ENCODE measurements around the gene CNEP1R1. TPM values are rescaled to one million over a fixed set of nuclear protein-coding genes. Genes with fewer than 3 reads are reported as not detected.

Gene CNEP1R1
- 15.3 and 18.5 TPM in 2 replicates for total RNA-seq (2021)
- long read RNA-seq, transcript CNEP1R1-202 (6 exons, 2,117 nt), result major isoform, 83 of 98 reads
- long read RNA-seq, partial matches to known transcripts, result 2 of 98 reads
- long read RNA-seq, other reads (novel, unspliced or antisense), result 3 of 98 reads

GRCh38 chr16:50024684-50025536, at the start of gene CNEP1R1:
Gene CNEP1R1, plus strand, starts transcription at chr16:50025225. Its CDS starts 91 bp downstream, at chr16:50025316.
- no CpG with 5 or more reads among the region's 65 CpGs for WGBS (ENCODE audit: extremely low coverage, insufficient read length, low lambda C conversion rate)
- H3K27ac ChIP-seq (ENCODE audit: insufficient read length, low read depth, low read length), result no peak within 1 kb of the TSS
- H3K27ac Mint-ChIP-seq, result peak within 1 kb of the TSS in 2 of 3 experiments; percentile 40 to 83; a peak in 3 of 7 replicates

More at GRCh38 chr16:50024684-50025536, at the start of gene CNEP1R1:
- no peaks in the 10 kb centered on the region for H3K27me3 ChIP-seq (ENCODE audit: insufficient read depth, low read length)
- no peaks in the 10 kb centered on the region for H4K20me1 ChIP-seq (ENCODE audit: control insufficient read depth, insufficient read depth, insufficient read length)
- H3K79me1 ChIP-seq (ENCODE audit: insufficient read depth, low read depth, low read length, poor library complexity, severe bottlenecking), result no peaks in the 10 kb centered on the region
- H2AFZ ChIP-seq (ENCODE audit: low read length), result no peak within 1 kb of the TSS
- H4K8ac ChIP-seq (replicated peaks; ENCODE audit: insufficient read length, low read depth, low read length), result no peak within 1 kb of the TSS
- H2BK120ac ChIP-seq (ENCODE audit: low read depth, low read length, poor library complexity, severe bottlenecking), result no peak within 1 kb of the TSS
- no peak within 1 kb of the TSS for H2BK20ac ChIP-seq (ENCODE audit: low read depth, low read length, poor library complexity, severe bottlenecking)
- no peak within 1 kb of the TSS for H3K18ac ChIP-seq (ENCODE audit: insufficient read length, low read depth, low read length)
- no peaks in the 10 kb centered on the region; the same call in 1 of the 2 replicates for H3K27me3 Mint-ChIP-seq (ENCODE audit: low read depth)
- H3K23ac ChIP-seq (ENCODE audit: insufficient read length, low read depth, low read length), result no peak within 1 kb of the TSS
- H3K4me1 ChIP-seq (ENCODE audit: insufficient read depth, low read length), result no peaks in the 10 kb centered on the region; the same call in 1 of the 2 replicates
- no peak within 1 kb of the TSS for H2BK12ac ChIP-seq (ENCODE audit: insufficient read length, low read depth, low read length)
- no peaks in the 10 kb centered on the region for H3K9me3 ChIP-seq (ENCODE audit: control insufficient read depth, low read depth, low read length)
- H3K4me1 Mint-ChIP-seq, result peaks cover 18 to 19% of the 10 kb centered on the region in 2 experiments
- H2AK5ac ChIP-seq (ENCODE audit: insufficient read length, low read length), result no peak within 1 kb of the TSS
- H2BK5ac ChIP-seq (ENCODE audit: insufficient read length, low read length), result no peak within 1 kb of the TSS
- H4K5ac ChIP-seq (ENCODE audit: insufficient read length, low read depth, low read length), result no peak within 1 kb of the TSS
- H3K4me3 Mint-ChIP-seq, result peak within 1 kb of the TSS; percentile 92 to 95
- H3K9ac ChIP-seq (ENCODE audit: extremely low read depth, insufficient read length, low read length), result peak within 1 kb of the TSS; percentile 55
- peak; percentile 98 for DNase-seq
- peaks cover 6% of the 10 kb centered on the region; the same call in 1 of the 2 replicates for H3K79me2 ChIP-seq (ENCODE audit: insufficient read depth, low read length)
- peaks cover 5% of the 10 kb centered on the region for H3K23me2 ChIP-seq (ENCODE audit: insufficient read length, low read depth, low read length, poor library complexity, severe bottlenecking)
- H4K91ac ChIP-seq (ENCODE audit: insufficient read length, low read depth, low read length), result no peak within 1 kb of the TSS
- H3T11ph ChIP-seq (ENCODE audit: low read length), result no peak within 1 kb of the TSS
- no peaks in the 10 kb centered on the region for H3K9me3 Mint-ChIP-seq
- no peak within 1 kb of the TSS for H2BK15ac ChIP-seq (ENCODE audit: low read depth, low read length)
- peak; percentile 99 for TF ChIP-seq CTCF (conservative IDR thresholded peaks at IDR 0.05)
- no peak within 1 kb of the TSS for H3K4ac ChIP-seq (ENCODE audit: low read depth, low read length)
- peak within 1 kb of the TSS; percentile 90 for H3K4me2 ChIP-seq (ENCODE audit: insufficient read depth, insufficient read length, low read length)
- no peak within 1 kb of the TSS for H3K56ac ChIP-seq (ENCODE audit: insufficient read length, low read depth, low read length)
- peaks cover 2 to 10% (median 8%) of the 10 kb centered on the region in 3 experiments; a peak in 4 of 7 replicates for H3K36me3 Mint-ChIP-seq (ENCODE audit: insufficient read depth in 1 of 3, low read depth in 3 of 3)
- no peak within 1 kb of the TSS for H3K14ac ChIP-seq (ENCODE audit: insufficient read depth, low read length)

Measured in H9 (cell line).